HuH-7 (cell line): ENCODE results near the gene TALDO1.
A peak's percentile ranks its signal among the peaks of the same experiment; 100 is the strongest.
"Not testable (repeated sequence)": the region's sequence is repeated elsewhere in the genome, so short reads cannot be mapped to it uniquely, and the experiment has no call there.

Experiments
- DNase-seq: peaks from one replicate; pipeline ENCODE4 v3.0.0; 2011; ENCODE audit warnings: low spot score

The TALDO1 gene

GRCh38 chr11:737366-737765 is 9.9 kb upstream of the TALDO1 start:
- no peak for DNase-seq

- not testable (repeated sequence) for DNase-seq
Observed at GRCh38 chr11:737899-738298, 9.4 kb upstream of the TALDO1 start.

GRCh38 chr11:742156-742546 is 5.1 kb upstream of the TALDO1 start:
- no peak for DNase-seq

GRCh38 chr11:742571-743201 is 4.6 kb upstream of the TALDO1 start:
- no peak for DNase-seq

GRCh38 chr11:745428-745827 is 1.8 kb upstream of the TALDO1 start:
- no peak for DNase-seq

- DNase-seq, result no peak
Observed at GRCh38 chr11:746289-747157, 741 bp upstream of the TALDO1 start.

- no peak for DNase-seq
Observed at GRCh38 chr11:748007-748359, 719 bp downstream of the TALDO1 start.

- DNase-seq, result no peak
Observed at GRCh38 chr11:749731-750130, 2.5 kb downstream of the TALDO1 start.

GRCh38 chr11:760236-760635 is 13.0 kb downstream of the TALDO1 start:
- no peak for DNase-seq

GRCh38 chr11:761526-762108 is 14.4 kb downstream of the TALDO1 start:
- no peak for DNase-seq

- no peak for DNase-seq
Observed at GRCh38 chr11:762421-763072, 15.3 kb downstream of the TALDO1 start.

GRCh38 chr11:763073-763463 is 15.8 kb downstream of the TALDO1 start:
- no peak for DNase-seq

- no peak for DNase-seq
Observed at GRCh38 chr11:763549-764321, 16.5 kb downstream of the TALDO1 start.

- no peak for DNase-seq
Observed at GRCh38 chr11:764322-765024, 17.2 kb downstream of the TALDO1 start.

- peak; percentile 59 for DNase-seq
Observed at GRCh38 chr11:765025-765801, 17.9 kb downstream of the TALDO1 start.

GRCh38 chr11:765802-766091 is 18.5 kb downstream of the TALDO1 start:
- DNase-seq, result no peak

- no peak for DNase-seq
Observed at GRCh38 chr11:766106-766935, 19.1 kb downstream of the TALDO1 start.

GRCh38 chr11:766936-767210 is 19.6 kb downstream of the TALDO1 start:
- DNase-seq, result no peak

GRCh38 chr11:767238-767637 is 20.0 kb downstream of the TALDO1 start:
- DNase-seq, result no peak
